K562 (cell line): ENCODE results near the gene DCHS2. TPM values are rescaled to one million over a fixed set of nuclear protein-coding genes. Genes with fewer than 3 reads are reported as not detected.

ENCODE experiments used
- ATAC-seq: fragments of 200-7000 bp; cut with Tn5 transposase; 3 replicates; pipeline ENCODE4 v1.9.1; 2020; ENCODE audit warnings: moderate library complexity
- BruUV-seq: library from RNA; stranded (reverse); fragments of 400-500 nt; replicated peaks from 2 replicates; lab custom pipeline; 2021; lab: Mats Ljungman, UMichigan
- CTCF ChIA-PET: fragments of 300-600 bp; formaldehyde crosslinking; extraction: SDS; loops from one replicate; lab custom pipeline; 2021; ENCODE audit warnings: low intra/inter-chr PET ratio; lab: Yijun Ruan, JAX
- POLR2A ChIA-PET: fragments of 300-600, 350-650 bp; sonication (Branson Sonifier 250); formaldehyde crosslinking; extraction: SDS; loops from one replicate; lab custom pipeline; 2021; ENCODE audit warnings: antibody characterized with exemption, inconsistent platforms; lab: Yijun Ruan, JAX
- DNase-seq, 4 experiments: peaks; one replicate each; pipeline versions ENCODE4 v3.0.0 to v3.0.0-alpha.2; 2011 to 2018; ENCODE audit warnings: low spot score in 3 of 4, mixed read lengths in 3 of 4; ENCODE audit errors: extremely low read depth in 1 of 4
- FAIRE-seq: peaks from 2 replicates; lab custom pipeline; 2011; peaks lifted over from hg19 to GRCh38; lab: Jason Lieb, UNC
- H2AFZ ChIP-seq: 2 replicates; pipeline ENCODE4 v1.6.0; 2011; ENCODE audit warnings: low read depth, low read length, control low read depth, inconsistent platforms
- H3K27ac ChIP-seq: fragments of 200-600 bp; 3 replicates; pipeline ENCODE4 v1.8.0; 2011; ENCODE audit warnings: low read depth, mild to moderate bottlenecking, control low read depth, inconsistent platforms, low read length, moderate library complexity, mixed read lengths; ENCODE audit errors: extremely low read depth
- H3K27me3 ChIP-seq, 2 experiments: fragments of 300-600 bp in 1 of 2; 2 replicates in 1 of 2; 3 replicates in 1 of 2; pipeline versions ENCODE4 v1.6.0 to v1.8.0; 2011; ENCODE audit warnings: inconsistent platforms in 2 of 2, low read length in 2 of 2, mild to moderate bottlenecking in 1 of 2, mixed read lengths in 1 of 2, moderate library complexity in 1 of 2; ENCODE audit not compliant: control insufficient read depth in 2 of 2, insufficient read depth in 2 of 2
- H3K36me3 ChIP-seq: fragments of 300-600 bp; 3 replicates; pipeline ENCODE4 v1.8.0; 2011; ENCODE audit warnings: mild to moderate bottlenecking, low read length, inconsistent platforms; ENCODE audit not compliant: control insufficient read depth, insufficient read depth
- H3K4me1 ChIP-seq, 2 experiments: fragments of 200-600 bp in 1 of 2; replicated peaks in 1 of 2; 2 replicates in 1 of 2; 3 replicates in 1 of 2; pipeline versions ENCODE4 v1.5.1 to v1.8.0; 2011; ENCODE audit warnings: inconsistent platforms in 2 of 2, low read length in 2 of 2, mild to moderate bottlenecking in 1 of 2, mixed read lengths in 1 of 2, moderate library complexity in 1 of 2; ENCODE audit not compliant: control insufficient read depth in 2 of 2, insufficient read depth in 2 of 2
- H3K4me2 ChIP-seq: 2 replicates; pipeline ENCODE4 v1.6.1; 2011; ENCODE audit warnings: low read length, control low read depth, inconsistent platforms, mixed read lengths; ENCODE audit not compliant: insufficient read depth
- H3K4me3 ChIP-seq: fragments of 200-600 bp; sonication (generic), shearing (Covaris generic); 2 replicates; pipeline ENCODE4 v1.5.1; 2016; ENCODE audit warnings: control low read depth, inconsistent platforms
- H3K79me2 ChIP-seq: fragments of 200-600 bp; 3 replicates; pipeline ENCODE4 v1.8.0; 2011; ENCODE audit warnings: low read length, inconsistent platforms; ENCODE audit not compliant: control insufficient read depth, insufficient read depth
- H3K9ac ChIP-seq, 2 experiments: 2 replicates each; pipeline versions ENCODE4 v1.6.0 to v1.6.1; 2011; ENCODE audit warnings: low read depth in 2 of 2, low read length in 2 of 2, control low read depth in 1 of 2, inconsistent platforms in 1 of 2, mild to moderate bottlenecking in 1 of 2, mixed read lengths in 1 of 2; ENCODE audit not compliant: insufficient read depth in 1 of 2
- H3K9me1 ChIP-seq: one replicate; pipeline ENCODE4 v1.6.0; 2011; ENCODE audit warnings: inconsistent platforms, mild to moderate bottlenecking, low read length, moderate library complexity; ENCODE audit not compliant: control insufficient read depth, insufficient read depth
- H3K9me3 ChIP-seq: replicated peaks from 2 replicates; pipeline ENCODE4 v1.5.1; 2011; ENCODE audit warnings: low read depth, low read length, inconsistent platforms; ENCODE audit not compliant: control insufficient read depth, insufficient read depth
- H4K20me1 ChIP-seq: replicated peaks from 2 replicates; pipeline ENCODE4 v1.6.1; 2011; ENCODE audit warnings: low read length, inconsistent platforms, mixed read lengths; ENCODE audit not compliant: control insufficient read depth, insufficient read depth
- C11orf30 ChIP-seq: fragments of 450-650 bp; IDR thresholded peaks from 2 replicates; pipeline ENCODE4 v1.6.1; 2016; ENCODE audit warnings: low read depth, mild to moderate bottlenecking
- FOXM1 ChIP-seq, 2 experiments: fragments of 450-650 bp in 1 of 2; sonication (generic) in 1 of 2; formaldehyde crosslinking in 1 of 2; IDR thresholded peaks; 2 replicates each; pipeline versions ENCODE4 v1.6.1 to v1.9.0; 2017 to 2022; ENCODE audit warnings: low read depth in 2 of 2, mild to moderate bottlenecking in 2 of 2, missing genetic modification reagents in 1 of 2, moderate library complexity in 1 of 2
- MAFF ChIP-seq: IDR thresholded peaks from 2 replicates; pipeline ENCODE4 v1.6.1; 2012; ENCODE audit warnings: low read length, improper control_type of control experiment
- MAFG ChIP-seq: fragments of 450-650 bp; conservative IDR thresholded peaks from 2 replicates; pipeline ENCODE4 v1.6.1; 2016; ENCODE audit warnings: missing genetic modification characterization, missing compliant biosample characterization
- MEIS2 ChIP-seq: fragments of 450-650 bp; IDR thresholded peaks from 2 replicates; pipeline ENCODE4 v1.6.1; 2014; ENCODE audit warnings: mild to moderate bottlenecking; ENCODE audit not compliant: partially characterized antibody
- NBN ChIP-seq: fragments of 450-650 bp; IDR thresholded peaks from 2 replicates; pipeline ENCODE4 v1.6.1; 2016; ENCODE audit warnings: low read depth, mild to moderate bottlenecking
- NFE2 ChIP-seq: IDR thresholded peaks from 2 replicates; pipeline ENCODE4 v1.6.1; 2014; ENCODE audit warnings: antibody characterized with exemption, low read depth
- WHSC1 ChIP-seq: IDR thresholded peaks from one replicate; pipeline ENCODE4 v1.6.1; 2012; ENCODE audit warnings: low read length, control low read depth, inconsistent platforms
- ZNF316 ChIP-seq: fragments of 450-650 bp; IDR thresholded peaks from 2 replicates; pipeline ENCODE4 v1.6.1; 2016
- WGBS: fragments of 100-300 bp; shearing (Covaris generic); methylation state at CpG from one replicate; pipeline ENCODE4 v1.1.6; 2016; ENCODE audit warnings: low coverage, mixed read lengths; ENCODE audit not compliant: insufficient coverage; ENCODE audit errors: missing lambda C conversion rate; 5-methylcytosine and 5-hydroxymethylcytosine counted together
- in situ Hi-C: fragments of 300-500 bp; cut with MboI; formaldehyde crosslinking; loops from 4 replicates; pipeline ENCODE4 v1.15.0; 2018; ENCODE audit warnings: inconsistent platforms, mixed read lengths
- intact Hi-C: fragments of 100-400 bp; cut with micrococcal nuclease; formaldehyde crosslinking; loops from 2 replicates; pipeline ENCODE4 v1.14.2; 2022
- polyA plus RNA-seq, 8 experiments: library from polyadenylated mRNA; depleted of rRNA in 4 of 8; stranded (reverse) in 5 of 8; unstranded in 3 of 8; fragments of >200 nt; fragmentation: Nextera tagmentation in 2 of 8; fragmentation: Illumina TruSeq in 1 of 8; extraction: Ambion mirVana in 2 of 8; extraction: Trizol in 1 of 8; gene quantifications; 2 replicates each; pipeline versions ENCODE4 v1.2.1 to v1.2.3, GENCODE V29; 2011 to 2014; ENCODE audit warnings: inconsistent platforms in 1 of 8, missing spikeins in 1 of 8
- total RNA-seq, 7 experiments: library from RNA; depleted of rRNA in 6 of 7; stranded (reverse); fragments of >200 nt in 6 of 7; fragmentation: Illumina TruSeq in 2 of 7; extraction: Trizol in 2 of 7; gene quantifications; 2 replicates each; pipeline versions ENCODE4 v1.2.1 to v1.2.3, GENCODE V29; 2011 to 2021; ENCODE audit warnings: low replicate concordance in 1 of 7
- TF ChIP-seq, protein P1 (sequence below), 2 experiments: fragments of 250-450 bp in 1 of 2; fragments of 450-650 bp in 1 of 2; sonication (Bioruptor Pico) in 1 of 2; IDR thresholded peaks; 2 replicates each; pipeline versions ENCODE4 v1.6.1 to v1.8.0; 2016 to 2021; ENCODE audit warnings: mild to moderate bottlenecking in 2 of 2, moderate library complexity in 2 of 2, missing compliant biosample characterization in 1 of 2, missing genetic modification characterization in 1 of 2

Gene DCHS2
- total and polyA plus RNA-seq, 9 of the 15 experiments (the other 6 are each of a cell fraction or from before 2014, with no cell fraction given): 0.49 to 7.1 (median 5.3) TPM

DNA sequence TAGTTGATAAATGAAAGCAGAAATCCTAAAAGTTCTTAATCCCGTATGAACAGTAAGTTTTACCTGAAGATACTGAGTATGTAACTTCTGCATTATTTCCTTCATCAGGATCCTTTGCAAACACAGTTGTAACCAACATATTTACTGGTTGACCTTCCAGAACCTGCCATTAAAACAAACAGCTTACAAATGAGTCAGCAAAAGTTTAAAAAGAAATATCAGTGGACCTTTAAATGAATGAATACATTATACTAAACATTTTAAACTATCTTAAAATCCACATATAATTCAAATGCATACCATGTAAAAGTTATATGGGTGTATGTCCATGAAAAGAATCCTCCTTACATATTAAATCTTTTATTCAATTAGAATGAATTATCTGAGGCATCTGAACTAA, 163.6 kb downstream of the DCHS2 start:
- no peak overlapping the region for H2AFZ ChIP-seq
- H3K36me3 ChIP-seq: no peaks in the 10 kb centered on the region; the same call in 2 of the 3 replicates
- in situ Hi-C loops: no loop called here
- no peak for FAIRE-seq
- no peaks in the 10 kb centered on the region for H3K79me2 ChIP-seq
- CTCF ChIA-PET: interaction anchor here (1.3 kb wide), 1 partner anchor 291 kb away, joined by 3 read pairs; no protein-coding TSS in a partner anchor
- DNase-seq: no peak
- H3K4me1 ChIP-seq: peaks cover 0 to 4% of the 10 kb centered on the region in 2 experiments; a peak in 1 of 5 replicates
- no peak overlapping the region for H3K4me3 ChIP-seq
- TF ChIP-seq NFE2 (peak; percentile 66), MAFF (peak; percentile 39; the same call in 1 of the 2 replicates), WHSC1 (no peak), MAFG (tag) (0 out of 2 replicates have a peak, but pooled peaks have one; percentile 40), MEIS2 (peak; percentile 31), NBN (no peak), ZNF316 (peak; percentile 74), C11orf30 (peak; percentile 68), FOXM1 (IDR thresholded peaks at IDR 0.05; ENCODE audit: low read depth) (0 out of 2 replicates have a peak, but pooled peaks have one; percentile 25), FOXM1 (CRISPR knock-in tag; IDR thresholded peaks at IDR 0.05; ENCODE audit: low read depth) (no peak)
- TF ChIP-seq, protein P1, sequence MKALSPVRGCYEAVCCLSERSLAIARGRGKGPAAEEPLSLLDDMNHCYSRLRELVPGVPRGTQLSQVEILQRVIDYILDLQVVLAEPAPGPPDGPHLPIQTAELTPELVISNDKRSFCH (CRISPR knock-in tag; IDR thresholded peaks at IDR 0.05): no peak
- TF ChIP-seq, protein P1 (tag; IDR thresholded peaks at IDR 0.05): no peak
- TF ChIP-seq, all 486 proteins: peak for 7
- Histone ChIP-seq H3K9me1 (no peaks in the 10 kb centered on the region), H3K9ac (no peak overlapping the region), H3K27ac (no peak overlapping the region), H3K4me2 (no peak overlapping the region), H4K20me1 (no peaks in the 10 kb centered on the region), H3K27me3 (no peaks in the 10 kb centered on the region; a peak in 1 of 5 replicates), H3K9me3 (no peaks in the 10 kb centered on the region)
- 12% methylated on average over 1 of the region's 1 CpG for WGBS
- intact Hi-C loops: loop anchor here (2.0 kb wide), 1 partner anchor 291 kb away; no protein-coding TSS in a partner anchor
- BruUV-seq: no TSS peak
- no peak for ATAC-seq
- POLR2A ChIA-PET: no interaction called here
